BJ (cell line): ENCODE measurements around the gene LPAR3. TPM values are rescaled to one million over a fixed set of nuclear protein-coding genes. Genes with fewer than 3 reads are reported as not detected.

Experiments
- CTCF ChIA-PET: fragments of 350-600 bp; formaldehyde crosslinking; extraction: SDS; loops from one replicate; lab custom pipeline; 2021; ENCODE audit warnings: antibody characterized with exemption, inconsistent platforms; lab: Yijun Ruan, JAX
- POLR2A ChIA-PET: fragments of 300-600 bp; sonication (Branson Sonifier 250); formaldehyde crosslinking; extraction: SDS; loops from one replicate; lab custom pipeline; 2021; ENCODE audit warnings: antibody characterized with exemption; lab: Charles Lee
- DNase-seq: peaks from one replicate; pipeline ENCODE4 v3.0.0-alpha.2; 2011; ENCODE audit warnings: low read depth
- H3K27me3 ChIP-seq: 2 replicates; pipeline ENCODE4 v1.6.0; 2011; ENCODE audit warnings: low read length; ENCODE audit not compliant: control insufficient read depth, insufficient read depth
- H3K36me3 ChIP-seq: 2 replicates; pipeline ENCODE4 v1.5.1; 2011; ENCODE audit warnings: low read length; ENCODE audit not compliant: control insufficient read depth, insufficient read depth
- H3K4me3 ChIP-seq: 2 replicates; pipeline ENCODE4 v1.5.1; 2011; ENCODE audit warnings: low read depth, mild to moderate bottlenecking, control low read depth, low read length
- polyA plus RNA-seq: library from polyadenylated mRNA; depleted of rRNA; stranded (reverse); fragments of >200 nt; gene quantifications from 2 replicates; pipeline ENCODE4 v1.2.3, GENCODE V29; 2011
- TF ChIP-seq, protein P1 (sequence below): IDR thresholded peaks from 2 replicates; pipeline ENCODE4 v1.5.1; 2011; ENCODE audit warnings: low read depth, mild to moderate bottlenecking, control low read depth, inconsistent platforms, low read length, moderate library complexity; ENCODE audit not compliant: insufficient read depth

LPAR3 gene
- polyA plus RNA-seq, 1 experiment: 0.05 TPM

DNA sequence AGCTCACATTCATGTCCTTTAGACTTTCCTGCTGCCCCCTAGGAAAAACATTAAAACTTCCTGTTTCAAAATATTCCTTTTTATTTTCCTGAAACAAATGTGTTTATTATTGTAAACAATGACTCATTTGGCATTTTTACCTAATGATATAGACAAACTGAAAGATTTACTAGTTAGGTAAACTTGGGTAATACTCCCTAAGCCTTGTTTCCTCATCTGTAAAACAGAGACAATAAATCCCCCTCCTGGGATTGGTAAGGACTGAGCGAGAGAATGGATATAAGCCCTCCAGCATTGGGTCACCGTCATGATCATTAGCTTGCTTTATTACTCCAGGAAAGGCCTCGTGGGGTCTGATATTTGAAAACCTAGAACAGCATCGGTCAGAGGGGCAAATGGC, 59.8 kb downstream of the LPAR3 start:
- DNase-seq: no peak
- Histone ChIP-seq H3K27me3 (peaks cover 7% of the 10 kb centered on the region), H3K4me3 (no peak overlapping the region), H3K36me3 (no peaks in the 10 kb centered on the region)
- CTCF ChIA-PET: interaction anchor here (1.8 to 1.9 kb wide), 2 partner anchors 11 to 61 kb away, joined by 4 to 5 read pairs; no protein-coding TSS in a partner anchor
- POLR2A ChIA-PET: no interaction called here
- TF ChIP-seq, protein P1, sequence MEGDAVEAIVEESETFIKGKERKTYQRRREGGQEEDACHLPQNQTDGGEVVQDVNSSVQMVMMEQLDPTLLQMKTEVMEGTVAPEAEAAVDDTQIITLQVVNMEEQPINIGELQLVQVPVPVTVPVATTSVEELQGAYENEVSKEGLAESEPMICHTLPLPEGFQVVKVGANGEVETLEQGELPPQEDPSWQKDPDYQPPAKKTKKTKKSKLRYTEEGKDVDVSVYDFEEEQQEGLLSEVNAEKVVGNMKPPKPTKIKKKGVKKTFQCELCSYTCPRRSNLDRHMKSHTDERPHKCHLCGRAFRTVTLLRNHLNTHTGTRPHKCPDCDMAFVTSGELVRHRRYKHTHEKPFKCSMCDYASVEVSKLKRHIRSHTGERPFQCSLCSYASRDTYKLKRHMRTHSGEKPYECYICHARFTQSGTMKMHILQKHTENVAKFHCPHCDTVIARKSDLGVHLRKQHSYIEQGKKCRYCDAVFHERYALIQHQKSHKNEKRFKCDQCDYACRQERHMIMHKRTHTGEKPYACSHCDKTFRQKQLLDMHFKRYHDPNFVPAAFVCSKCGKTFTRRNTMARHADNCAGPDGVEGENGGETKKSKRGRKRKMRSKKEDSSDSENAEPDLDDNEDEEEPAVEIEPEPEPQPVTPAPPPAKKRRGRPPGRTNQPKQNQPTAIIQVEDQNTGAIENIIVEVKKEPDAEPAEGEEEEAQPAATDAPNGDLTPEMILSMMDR: no peak

- Histone ChIP-seq H3K36me3 (no peaks in the 10 kb centered on the region), H3K27me3 (peaks cover 3% of the 10 kb centered on the region), H3K4me3 (no peak overlapping the region)
- no peak for DNase-seq
- TF ChIP-seq, protein P1: no peak
- ChIA-PET POLR2A (no interaction called here), CTCF (no interaction called here)
These were observed 62.9 kb downstream of the LPAR3 start for GRCh38 chr1:84830136-84830535.

DNA sequence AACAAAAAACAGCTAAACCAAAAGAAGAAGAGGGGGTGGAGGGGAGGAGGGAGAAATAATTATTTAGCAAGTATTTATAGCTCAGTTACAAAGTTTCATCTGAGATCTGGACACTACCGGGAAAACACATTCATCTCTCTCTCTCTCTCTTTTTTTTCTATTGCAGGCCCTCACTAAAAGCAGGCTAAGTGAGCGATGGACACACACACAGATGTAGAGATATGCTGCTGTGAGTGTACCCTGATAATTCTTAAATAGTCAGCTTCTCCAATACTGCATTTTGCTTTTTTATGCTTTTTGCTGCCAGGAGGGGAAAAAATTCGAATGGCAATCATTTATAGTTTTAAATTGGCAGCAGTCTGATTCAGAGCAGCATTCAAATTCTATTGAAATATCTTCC, 65.0 kb downstream of the LPAR3 start:
- TF ChIP-seq, protein P1: no peak
- H3K4me3 ChIP-seq: no peak overlapping the region
- POLR2A ChIA-PET: no interaction called here
- H3K36me3 ChIP-seq: no peaks in the 10 kb centered on the region
- CTCF ChIA-PET: interaction anchor here (0.9 kb wide), 2 partner anchors 22 to 55 kb away, joined by 3 to 4 read pairs; no protein-coding TSS in a partner anchor
- DNase-seq: no peak
- peaks cover 3% of the 10 kb centered on the region for H3K27me3 ChIP-seq

DNA sequence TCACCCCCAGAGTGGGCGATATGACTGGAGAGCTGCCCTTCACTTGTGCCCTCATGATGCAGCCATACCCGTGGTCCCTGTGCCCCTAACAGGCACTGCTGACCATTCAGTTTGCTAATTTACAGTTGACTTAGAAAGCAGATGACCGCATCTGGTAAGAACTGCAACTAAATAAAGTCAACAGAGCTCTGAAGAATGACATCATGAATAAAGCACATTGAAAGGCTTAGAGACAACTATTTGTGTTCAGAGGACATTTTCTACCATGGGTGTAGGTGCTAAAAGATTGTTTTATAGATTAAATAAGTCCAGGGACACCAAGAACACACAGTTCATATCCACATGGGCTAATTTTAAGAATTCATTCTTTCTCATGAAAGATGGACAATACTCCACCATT, 65.5 kb downstream of the LPAR3 start:
- Histone ChIP-seq H3K27me3 (peaks cover 3% of the 10 kb centered on the region), H3K4me3 (no peak overlapping the region), H3K36me3 (no peaks in the 10 kb centered on the region)
- ChIA-PET POLR2A (no interaction called here), CTCF (interaction anchor here (0.9 kb wide), 1 partner anchor 22 kb away, joined by 3 read pairs; no protein-coding TSS in a partner anchor)
- DNase-seq: no peak
- TF ChIP-seq, protein P1: no peak

GRCh38 chr1:84825161-84825560, 67.8 kb downstream of the LPAR3 start:
- Histone ChIP-seq H3K36me3 (no peaks in the 10 kb centered on the region), H3K4me3 (no peak overlapping the region), H3K27me3 (no peaks in the 10 kb centered on the region; the same call in none of the 2 replicates)
- TF ChIP-seq, protein P1: no peak
- POLR2A ChIA-PET: no interaction called here
- no peak for DNase-seq
- CTCF ChIA-PET: no interaction called here
